Measurements from ENCODE around the gene F2RL3. TPM values are rescaled to one million over a fixed set of nuclear protein-coding genes. Genes with fewer than 3 reads are reported as not detected.
"Not testable (repeated sequence)": the region's sequence is repeated elsewhere in the genome, so short reads cannot be mapped to it uniquely, and the experiment has no call there.

F2RL3 gene
- total RNA-seq, 1 donor from 2014 or later = 1.4 TPM

DNA sequence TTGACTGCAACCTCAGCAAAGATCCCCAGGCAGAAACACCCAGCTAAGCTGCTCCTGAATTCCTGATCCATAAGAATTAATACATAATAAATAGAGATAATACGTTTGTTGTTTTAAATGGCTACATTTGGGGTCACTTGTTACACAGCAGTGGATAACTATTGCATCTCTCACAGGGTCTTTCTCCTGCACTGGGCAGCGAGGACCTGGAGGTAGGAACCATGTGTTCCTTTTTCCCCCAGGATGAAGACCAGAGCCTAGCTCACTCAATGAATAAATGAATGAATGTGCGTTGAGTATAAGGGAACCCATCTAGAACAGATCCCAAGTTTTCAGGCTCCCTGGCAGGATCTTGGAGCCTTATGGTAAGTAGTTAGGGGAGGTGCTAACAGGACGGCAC is 30.7 kb downstream of the F2RL3 start:
- no peak for DNase-seq (ENCODE audit: low read depth, low spot score)

DNA sequence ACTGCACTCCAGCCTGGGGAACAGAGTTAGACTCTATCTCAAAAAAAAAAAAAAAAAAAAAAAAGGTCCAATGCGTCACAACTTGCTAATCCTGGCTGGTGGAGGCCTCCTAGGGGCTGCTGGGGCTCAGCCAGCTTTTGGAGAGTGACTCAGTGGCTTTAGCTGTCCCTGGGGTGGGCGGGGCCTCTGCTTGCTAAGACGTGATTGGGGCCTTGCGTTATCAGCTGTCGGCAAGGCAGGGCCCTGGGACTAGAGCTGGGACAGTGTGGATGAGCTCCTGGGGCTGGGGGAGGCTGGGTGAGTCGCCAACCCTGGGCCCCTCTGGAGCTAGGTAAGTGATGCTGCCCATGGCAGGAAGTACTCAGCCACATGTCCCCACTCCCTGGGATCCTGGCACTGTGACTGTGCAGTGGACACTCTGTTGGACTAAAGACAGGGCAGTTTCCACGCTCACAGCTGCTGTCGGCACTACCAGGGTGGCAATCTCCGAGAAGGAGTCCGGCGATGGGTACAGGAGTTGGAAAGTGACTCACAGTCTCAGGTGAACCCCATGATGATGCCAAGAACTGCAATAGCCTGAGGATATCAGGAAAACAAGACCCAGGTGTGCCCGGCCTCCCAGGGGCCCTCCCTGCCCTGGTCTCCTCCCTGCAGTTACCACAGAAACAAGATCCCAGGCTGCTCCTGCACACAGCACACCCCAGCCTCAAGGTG is 32.2 kb downstream of the F2RL3 start:
- DNase-seq (ENCODE audit: low read depth, low spot score) = no peak

DNA sequence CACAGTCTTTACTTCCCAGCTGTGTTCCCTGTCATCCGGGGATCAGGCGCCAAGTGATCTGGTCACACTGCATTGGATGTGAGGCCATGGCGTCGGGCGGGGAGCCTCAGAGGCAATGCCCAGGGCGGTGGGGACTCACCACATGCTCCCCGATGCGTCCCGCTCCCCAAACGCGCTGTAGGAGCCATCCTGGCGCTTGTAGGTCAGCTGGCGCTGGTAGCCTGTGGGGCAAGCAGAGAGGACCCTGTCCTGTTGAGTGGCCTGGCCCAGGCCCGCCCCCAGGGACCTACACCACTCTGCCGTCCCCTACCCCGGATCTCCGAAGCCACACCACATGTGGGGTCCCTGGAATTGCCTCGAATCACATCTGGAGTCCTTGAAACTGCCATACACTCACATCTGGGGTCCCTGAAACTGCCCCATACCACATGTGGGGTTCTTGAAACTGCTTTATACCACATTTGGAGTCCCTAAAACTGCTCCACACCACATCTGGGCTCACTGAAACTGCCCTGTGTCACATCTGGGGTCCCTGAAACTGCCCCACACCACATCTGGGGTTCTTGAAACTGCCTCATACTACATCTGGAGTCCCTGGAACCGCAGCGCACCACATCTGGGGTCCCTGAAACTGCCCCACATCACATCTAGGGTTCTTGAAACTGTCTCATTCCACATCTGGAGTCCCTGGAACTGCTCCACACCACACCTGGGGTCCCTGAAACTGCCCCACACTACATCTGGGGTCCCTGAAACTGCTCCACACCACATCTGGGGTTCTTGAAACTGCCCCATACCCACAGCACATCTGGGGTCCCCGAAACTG is 33.2 kb downstream of the F2RL3 start:
- no peak for DNase-seq (ENCODE audit: low read depth, low spot score)

DNA sequence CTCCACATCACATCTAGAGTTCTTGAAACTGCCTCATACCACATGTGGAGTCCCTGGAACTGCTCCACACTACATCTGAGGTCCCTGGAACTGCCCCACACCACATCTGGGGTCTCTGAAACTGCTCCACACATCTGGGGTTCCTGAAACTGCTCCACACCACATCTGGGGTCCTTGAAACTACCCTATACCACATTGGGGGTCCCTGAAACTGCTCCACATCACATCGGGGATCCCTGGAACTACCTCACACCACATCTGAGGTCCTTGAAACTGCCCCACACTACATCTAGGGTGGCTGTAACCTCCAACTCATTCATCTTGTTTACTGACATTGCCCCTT is 33.8 kb downstream of the F2RL3 start:
- DNase-seq (ENCODE audit: low read depth, low spot score) = no peak

DNA sequence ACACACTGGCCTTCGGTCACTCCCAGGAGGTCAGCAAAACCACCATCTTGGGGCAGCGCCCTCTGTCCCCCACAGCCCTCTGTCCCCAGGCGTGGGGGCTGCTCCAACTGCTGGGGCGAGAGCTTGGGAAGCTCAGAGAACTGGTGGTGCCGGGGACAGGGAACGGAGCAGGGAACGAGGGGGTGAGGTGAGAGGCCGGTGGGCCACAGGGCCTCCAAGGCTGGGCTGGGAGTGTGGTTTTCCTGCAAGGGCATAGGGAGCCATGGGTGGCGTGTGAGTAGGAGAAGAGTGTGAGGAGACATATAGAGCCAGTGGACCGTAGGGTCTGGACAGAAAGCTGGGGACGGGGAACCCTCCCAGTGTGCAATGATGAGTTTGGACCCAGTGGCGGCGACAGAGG is 34.1 kb downstream of the F2RL3 start:
- DNase-seq (ENCODE audit: low read depth, low spot score) = no peak

DNA sequence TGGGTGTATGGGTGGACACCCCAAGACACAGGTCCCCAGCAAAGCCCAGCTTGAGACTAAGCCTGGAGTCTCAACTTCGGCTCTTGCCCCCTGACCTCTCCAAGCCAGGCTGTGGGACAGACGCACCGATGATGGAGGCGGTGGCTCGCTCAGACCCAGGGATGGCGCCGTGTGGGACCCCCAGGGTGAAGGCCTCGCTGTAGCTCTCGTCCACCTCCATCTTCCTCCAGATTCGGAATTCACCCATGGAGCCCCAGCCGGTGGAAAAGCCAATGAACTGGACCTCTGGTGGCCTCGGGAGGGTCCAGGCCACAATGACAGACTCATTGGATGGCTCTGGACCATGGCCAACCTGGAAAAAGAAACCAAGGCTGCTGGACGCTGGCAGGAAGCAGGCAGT is 39.1 kb downstream of the F2RL3 start:
- no peak for DNase-seq (ENCODE audit: low read depth, low spot score)

DNA sequence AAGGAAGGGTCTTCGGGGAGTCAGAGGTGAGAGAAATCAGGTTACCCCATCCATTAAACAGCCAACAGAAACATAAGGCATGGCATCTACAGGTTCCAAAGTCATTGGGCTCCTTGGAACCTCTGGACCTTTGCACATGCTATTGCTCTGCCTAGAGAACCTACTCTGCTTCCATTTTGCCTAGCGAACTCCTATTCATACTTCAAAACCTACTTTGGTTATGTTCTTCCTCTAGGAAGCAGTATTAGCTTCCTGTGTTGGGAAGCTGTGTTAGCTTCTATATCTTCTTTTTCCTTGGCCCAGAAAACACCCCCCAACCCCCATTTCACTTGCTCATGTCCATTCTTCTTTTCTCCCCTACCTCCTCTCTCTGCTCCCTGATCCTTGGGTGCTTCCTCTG is 39.6 kb downstream of the F2RL3 start:
- DNase-seq (ENCODE audit: low read depth, low spot score) = no peak

DNA sequence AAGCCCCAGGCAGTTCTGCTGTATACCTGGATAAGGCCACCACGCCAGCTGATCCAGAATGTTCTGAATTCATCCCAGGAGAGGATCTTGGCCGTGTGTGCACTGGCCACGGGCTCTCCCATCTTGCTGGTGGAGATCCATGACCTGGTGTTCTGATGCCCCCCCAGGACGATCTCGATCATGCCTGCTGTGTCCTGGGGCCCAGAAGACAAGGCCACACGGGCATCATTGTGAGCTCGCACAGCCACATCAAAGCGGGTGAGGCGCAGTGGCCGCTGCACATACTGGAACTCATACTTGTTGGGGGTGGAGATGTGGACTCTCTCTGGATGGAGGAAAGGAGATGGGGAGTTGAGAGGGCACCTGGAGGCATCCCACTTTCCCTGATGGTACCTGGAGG is 40.1 kb downstream of the F2RL3 start:
- DNase-seq (ENCODE audit: low read depth, low spot score) = no peak

DNA sequence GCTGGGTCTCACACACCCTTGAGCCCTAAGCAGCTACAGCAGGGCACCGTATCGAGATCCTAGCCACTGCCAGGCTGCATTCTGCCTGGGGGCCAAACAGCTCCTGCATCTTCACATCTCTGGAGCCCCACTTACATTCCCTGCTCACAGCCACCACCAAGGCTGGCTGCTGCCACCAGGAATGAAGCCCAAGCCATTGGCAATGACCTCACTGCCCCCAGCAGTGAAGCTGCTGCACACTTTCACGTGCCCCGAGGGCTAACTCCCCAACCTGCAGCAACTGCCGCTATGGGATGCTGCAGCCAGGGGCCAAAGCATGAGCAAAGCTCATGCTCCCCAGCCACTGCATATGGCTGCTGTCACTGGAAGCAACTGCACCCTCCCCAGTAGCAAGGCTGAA is 42.0 kb downstream of the F2RL3 start:
- DNase-seq (ENCODE audit: low read depth, low spot score) = no peak

DNA sequence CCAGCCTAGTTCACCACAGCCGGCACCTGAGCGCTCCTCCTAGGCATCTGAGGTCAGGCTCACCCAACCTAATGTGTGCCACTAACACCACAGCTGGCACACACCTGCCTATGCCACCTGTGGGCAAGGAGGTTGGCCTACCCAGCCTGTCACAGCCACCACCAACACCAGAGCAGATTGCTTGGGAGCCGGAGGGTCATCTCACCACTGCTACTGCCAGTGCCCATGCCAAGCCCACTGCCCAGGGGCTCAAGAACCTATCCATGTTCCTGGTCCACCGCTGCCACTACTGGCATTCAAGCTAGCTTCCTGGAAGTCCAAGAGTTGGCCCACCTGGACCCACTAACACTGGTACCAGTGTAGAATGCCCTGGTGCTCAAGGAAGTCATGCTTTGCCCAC is 42.5 kb downstream of the F2RL3 start:
- DNase-seq (ENCODE audit: low read depth, low spot score) = no peak

DNA sequence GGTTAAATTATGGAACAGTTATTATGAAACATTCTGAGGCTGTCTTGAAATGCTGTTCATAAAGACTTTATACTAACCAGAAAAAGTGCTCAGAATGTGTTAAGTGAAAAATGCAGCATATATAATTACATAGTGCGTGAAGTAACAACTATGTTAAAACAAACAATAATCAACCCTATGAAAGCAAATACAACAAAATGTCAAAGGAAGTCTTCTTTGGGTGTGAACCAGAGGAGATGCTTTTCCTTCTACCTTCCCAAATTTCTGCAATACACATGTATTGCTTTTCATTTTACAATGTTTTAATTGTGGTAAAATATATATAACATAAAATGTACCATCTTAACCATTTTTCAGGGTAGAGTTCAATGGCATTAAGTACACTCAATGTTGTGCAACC is 45.7 kb downstream of the F2RL3 start:
- no peak for DNase-seq (ENCODE audit: low read depth, low spot score)

DNA sequence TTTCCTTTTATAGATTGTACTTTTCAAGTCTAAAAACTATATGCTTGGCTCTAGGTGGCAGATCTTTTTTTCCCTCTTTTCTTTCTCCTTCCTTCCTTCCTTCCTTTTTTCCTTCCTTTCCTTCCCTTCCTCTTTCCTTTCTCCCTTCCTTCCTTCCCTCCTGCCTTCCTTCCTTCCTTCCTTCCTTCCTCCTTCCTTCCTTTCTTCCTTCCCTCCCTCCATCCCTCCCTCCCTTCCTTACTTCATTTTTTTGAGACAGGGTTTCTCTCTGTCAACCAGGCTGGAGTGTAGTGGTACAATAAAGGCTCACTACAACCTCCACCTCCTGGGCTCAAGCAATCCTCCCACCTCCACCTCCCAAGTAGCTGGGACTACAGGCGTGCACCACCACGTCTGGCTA is 48.1 kb downstream of the F2RL3 start:
- DNase-seq (ENCODE audit: low read depth, low spot score) = no peak

DNA sequence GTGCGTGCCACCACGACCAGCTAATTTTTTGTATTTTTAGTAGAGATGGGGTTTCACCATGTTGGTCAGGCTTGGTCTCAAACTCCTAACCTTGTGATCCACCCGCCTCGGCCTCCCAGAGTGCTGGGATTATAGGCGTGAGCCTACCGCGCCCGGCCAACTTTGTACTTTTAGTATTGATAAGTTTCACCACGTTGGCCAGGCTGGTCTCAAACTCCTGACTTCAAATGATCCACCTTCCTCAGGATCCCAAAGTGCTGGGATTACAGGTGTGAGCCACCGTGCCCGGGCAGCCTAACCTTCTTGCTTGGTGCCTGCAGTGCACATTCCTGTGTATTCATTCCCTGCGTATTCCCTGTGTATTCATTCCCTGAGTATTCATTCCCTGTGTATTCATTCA is 49.0 kb downstream of the F2RL3 start:
- not testable (repeated sequence) for DNase-seq (ENCODE audit: low read depth, low spot score)

DNA sequence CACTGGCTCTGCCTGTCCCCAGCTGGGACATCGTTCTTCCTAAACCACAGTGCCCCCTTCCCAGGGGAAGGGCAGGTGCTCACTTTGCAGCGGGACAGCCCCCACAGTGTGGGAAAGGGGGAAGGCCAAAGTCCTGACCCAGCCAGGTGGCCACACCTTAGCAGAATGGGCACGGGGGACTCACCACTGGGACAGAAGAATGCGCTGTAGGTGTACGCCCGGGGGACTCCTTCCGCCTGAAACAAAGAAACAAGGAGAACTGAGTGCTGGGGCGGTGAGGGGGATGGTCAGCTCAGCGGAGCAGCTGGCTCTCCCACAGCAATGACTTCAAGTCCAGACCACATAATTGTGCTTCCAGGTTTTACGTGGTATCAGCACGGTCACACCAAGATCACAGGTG is 49.4 kb downstream of the F2RL3 start:
- no peak for DNase-seq (ENCODE audit: low read depth, low spot score)

DNA sequence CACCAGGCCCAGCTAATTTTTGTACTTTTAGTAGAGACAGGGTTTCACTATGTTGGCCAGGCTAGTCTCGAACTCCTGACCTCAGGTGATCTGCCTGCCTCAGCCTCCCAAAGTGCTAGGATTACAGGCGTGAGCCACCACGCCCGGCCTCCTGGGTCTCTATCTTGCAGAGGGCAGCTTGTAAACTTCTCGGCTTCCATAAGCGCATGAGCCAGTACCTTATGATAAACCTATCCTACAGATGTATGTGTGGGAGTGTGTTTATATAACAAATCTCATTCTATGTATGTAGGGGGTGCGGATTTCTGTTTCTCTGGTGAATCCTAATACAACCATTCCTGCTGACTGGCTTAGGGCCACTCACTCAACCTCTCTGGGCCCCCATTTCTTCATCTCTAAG is 51.3 kb downstream of the F2RL3 start:
- DNase-seq (ENCODE audit: low read depth, low spot score) = not testable (repeated sequence)

DNA sequence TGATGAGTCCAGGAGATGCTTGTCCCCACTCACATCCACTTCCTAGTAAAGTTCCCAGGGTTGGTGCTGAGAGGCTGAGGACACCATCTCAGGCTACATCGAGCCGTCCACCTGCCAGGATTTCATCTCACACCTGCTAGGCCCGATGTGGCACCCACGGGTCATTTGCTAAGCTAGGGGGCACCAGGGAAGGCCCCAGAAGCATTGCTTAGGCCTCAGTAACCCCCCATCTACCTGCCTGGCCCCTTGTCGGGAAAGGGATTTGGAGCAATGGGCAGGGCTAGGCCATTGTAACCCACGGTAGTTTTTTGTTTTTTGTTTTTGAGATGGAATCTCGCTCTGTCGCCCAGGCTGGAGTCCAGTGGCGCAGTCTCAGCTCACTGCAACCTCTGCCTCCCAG is 51.8 kb downstream of the F2RL3 start:
- DNase-seq (ENCODE audit: low read depth, low spot score) = no peak

Other genes starting within 250 kb of the F2RL3 start
- 34.0 and 46.9 TPM in 2 replicates for gene SMIM7, start 228.9 kb upstream of the F2RL3 start, total RNA-seq
- gene TMEM38A, start 227.9 kb upstream of the F2RL3 start, total RNA-seq = 3.0 and 4.7 TPM in 2 replicates
- gene NWD1, start 169.2 kb upstream of the F2RL3 start, total RNA-seq = not detected in 2 replicates
- gene SIN3B, start 59.6 kb upstream of the F2RL3 start, total RNA-seq = 28.3 and 30.2 TPM in 2 replicates
- gene CPAMD8, start 137.8 kb downstream of the F2RL3 start, total RNA-seq = 0.26 and 0.28 TPM in 2 replicates
- gene HAUS8, start 186.5 kb downstream of the F2RL3 start, total RNA-seq = 5.0 and 7.8 TPM in 2 replicates
- 48.1 and 55.4 TPM in 2 replicates for gene MYO9B, start 186.8 kb downstream of the F2RL3 start, total RNA-seq